HCT116 (cell line): ENCODE results near the gene ZNF516. TPM values are rescaled to one million over a fixed set of nuclear protein-coding genes. Genes with fewer than 3 reads are reported as not detected.

Experiments used
- ATAC-seq: fragments of 200-7000 bp; cut with Tn5 transposase; 2 replicates; pipeline ENCODE4 v1.9.1; 2020; ENCODE audit warnings: mild to moderate bottlenecking, moderate library complexity
- BruUV-seq: library from RNA; stranded (reverse); fragments of 400-500 nt; replicated peaks from 2 replicates; lab custom pipeline; 2021; lab: Mats Ljungman, UMichigan
- CTCF ChIA-PET: fragments of 300-600 bp; sonication (Branson Sonifier 250); formaldehyde crosslinking; loops from one replicate; lab custom pipeline; 2021; ENCODE audit warnings: antibody characterized with exemption; lab: Charles Lee
- POLR2A ChIA-PET: fragments of 300-600, 350-600 bp; sonication (Branson Sonifier 250); formaldehyde crosslinking; loops from one replicate; lab custom pipeline; 2021; ENCODE audit warnings: antibody characterized with exemption; lab: Charles Lee
- RAD21 ChIA-PET, 2 experiments: fragments of 300-600 bp; sonication (Branson Sonifier 250); formaldehyde crosslinking; loops; one replicate each; lab custom pipeline; 2023; ENCODE audit warnings: low total read pairs in 2 of 2; ENCODE audit not compliant: uncharacterized antibody in 2 of 2, unreplicated experiment in 2 of 2, low non-redundant PET in 1 of 2; lab: Charles Lee
- DNase-seq: peaks from one replicate; pipeline ENCODE4 v3.0.0-alpha.2; 2010; ENCODE audit warnings: low read depth, low spot score
- H2AFZ ChIP-seq: fragments of 200-600 bp; shearing (Covaris generic), sonication (generic); 2 replicates; pipeline ENCODE4 v1.6.1; 2017; ENCODE audit warnings: low read depth, mixed run types, mixed read lengths, antibody characterized with exemption, low read length; ENCODE audit not compliant: poor library complexity, severe bottlenecking
- H3K27ac ChIP-seq: 2 replicates; pipeline ENCODE4 v1.5.1; 2012; ENCODE audit warnings: low read depth, low read length
- H3K27me3 ChIP-seq: fragments of 200-600 bp; sonication (generic); 2 replicates; pipeline ENCODE4 v1.6.1; 2016; ENCODE audit warnings: mixed run types, low read length, mixed read lengths; ENCODE audit not compliant: insufficient read depth
- H3K36me3 ChIP-seq, 2 experiments: fragments of 200-500 bp in 1 of 2; fragments of 200-600 bp in 1 of 2; sonication (Bioruptor generic) in 1 of 2; sonication (generic) in 1 of 2; 2 replicates each; pipeline versions ENCODE4 v1.5.1 to v1.6.1; 2014 to 2016; ENCODE audit warnings: low read length in 2 of 2, inconsistent platforms in 1 of 2, mixed read lengths in 1 of 2, mixed run types in 1 of 2; ENCODE audit not compliant: insufficient read depth in 2 of 2, control insufficient read depth in 1 of 2
- H3K4me1 ChIP-seq, 2 experiments: fragments of 200-600 bp in 1 of 2; sonication (generic) in 1 of 2; 2 replicates each; pipeline versions ENCODE4 v1.5.1 to v1.6.1; 2012 to 2017; ENCODE audit warnings: low read length in 2 of 2, inconsistent platforms in 1 of 2, mild to moderate bottlenecking in 1 of 2, mixed read lengths in 1 of 2, mixed run types in 1 of 2, moderate library complexity in 1 of 2; ENCODE audit not compliant: insufficient read depth in 2 of 2, control insufficient read depth in 1 of 2
- H3K4me2 ChIP-seq: fragments of 200-600 bp; sonication (generic); 2 replicates; pipeline ENCODE4 v1.6.1; 2017; ENCODE audit warnings: mixed run types, low read length, mixed read lengths
- H3K4me3 ChIP-seq, 2 experiments: fragments of 200-600 bp in 1 of 2; sonication (generic) in 1 of 2; replicated peaks in 1 of 2; 2 replicates each; pipeline ENCODE4 v1.5.1; 2011 to 2016; ENCODE audit warnings: low read length in 2 of 2, control low read depth in 1 of 2, low read depth in 1 of 2, mild to moderate bottlenecking in 1 of 2, mixed read lengths in 1 of 2, mixed run types in 1 of 2
- H3K79me2 ChIP-seq: fragments of 200-600 bp; sonication (generic); 2 replicates; pipeline ENCODE4 v1.6.1; 2017; ENCODE audit warnings: mild to moderate bottlenecking, mixed run types, low read length, moderate library complexity, mixed read lengths; ENCODE audit not compliant: insufficient read depth
- H3K9ac ChIP-seq: fragments of 200-600 bp; sonication (generic); 2 replicates; pipeline ENCODE4 v1.6.1; 2016; ENCODE audit warnings: low read length, mixed read lengths
- H3K9me2 ChIP-seq: fragments of 200-600 bp; sonication (generic), shearing (Covaris generic); 2 replicates; pipeline ENCODE4 v1.6.1; 2017; ENCODE audit warnings: mixed run types, mild to moderate bottlenecking, moderate library complexity; ENCODE audit not compliant: insufficient read depth
- H3K9me3 ChIP-seq, 2 experiments: fragments of 200-500 bp in 1 of 2; fragments of 200-600 bp in 1 of 2; sonication (Bioruptor generic) in 1 of 2; sonication (generic) in 1 of 2; 2 replicates each; pipeline ENCODE4 v1.6.1; 2014 to 2017; ENCODE audit warnings: low read length in 2 of 2, mixed read lengths in 2 of 2, inconsistent platforms in 1 of 2, low read depth in 1 of 2, mild to moderate bottlenecking in 1 of 2, mixed run types in 1 of 2, moderate library complexity in 1 of 2; ENCODE audit not compliant: control insufficient read depth in 1 of 2, insufficient read depth in 1 of 2
- H4K20me1 ChIP-seq: fragments of 200-600 bp; sonication (generic), shearing (Covaris generic); 2 replicates; pipeline ENCODE4 v1.6.1; 2017; ENCODE audit warnings: mixed run types, mild to moderate bottlenecking, moderate library complexity; ENCODE audit not compliant: insufficient read depth
- ATF3 ChIP-seq: IDR thresholded peaks from 2 replicates; pipeline ENCODE4 v1.6.1; 2012
- CBX3 ChIP-seq: IDR thresholded peaks from 2 replicates; pipeline ENCODE4 v1.6.1; 2012; ENCODE audit warnings: low read depth
- ELF1 ChIP-seq: IDR thresholded peaks from 2 replicates; pipeline ENCODE4 v1.6.1; 2012; ENCODE audit warnings: low read depth, borderline replicate concordance
- EZH2 ChIP-seq: fragments of 200-600 bp; sonication (generic); IDR thresholded peaks from 2 replicates; pipeline ENCODE4 v1.6.1; 2017; ENCODE audit warnings: antibody characterized with exemption, mixed run types
- JUND ChIP-seq: IDR thresholded peaks from 2 replicates; pipeline ENCODE4 v1.6.1; 2012
- POLR2A ChIP-seq: IDR thresholded peaks from 2 replicates; pipeline ENCODE4 v1.7.0; 2011; ENCODE audit warnings: borderline replicate concordance; ENCODE audit not compliant: insufficient read depth, insufficient read length; ENCODE audit errors: extremely low read depth
- RAD21 ChIP-seq: IDR thresholded peaks from 2 replicates; pipeline ENCODE4 v1.6.1; 2012; ENCODE audit warnings: low read depth, mild to moderate bottlenecking
- REST ChIP-seq: IDR thresholded peaks from 2 replicates; pipeline ENCODE4 v1.6.1; 2012; ENCODE audit warnings: low read depth
- SIN3A ChIP-seq: IDR thresholded peaks from 2 replicates; pipeline ENCODE4 v1.6.1; 2012; ENCODE audit warnings: low read depth
- SRF ChIP-seq: IDR thresholded peaks from 2 replicates; pipeline ENCODE4 v1.6.1; 2012; ENCODE audit warnings: low read depth
- YY1 ChIP-seq: IDR thresholded peaks from 2 replicates; pipeline ENCODE4 v1.6.1; 2011; ENCODE audit warnings: low read length, low read depth, moderate library complexity, mild to moderate bottlenecking; ENCODE audit not compliant: insufficient replicate concordance; ENCODE audit errors: extremely low read depth
- ZBTB33 ChIP-seq: IDR thresholded peaks from 2 replicates; pipeline ENCODE4 v1.6.1; 2011; ENCODE audit warnings: mild to moderate bottlenecking, low read length, moderate library complexity; ENCODE audit not compliant: insufficient replicate concordance; ENCODE audit errors: extremely low read depth
- ZNF274 ChIP-seq: fragments of 200-500 bp; sonication (Bioruptor generic); IDR thresholded peaks from 2 replicates; pipeline ENCODE4 v1.6.1; 2014; ENCODE audit warnings: mild to moderate bottlenecking, low read depth, low read length, inconsistent platforms
- intact Hi-C: fragments of 100-400 bp; cut with micrococcal nuclease; formaldehyde crosslinking; loops from 2 replicates; pipeline ENCODE4 v1.10.0; 2022
- total RNA-seq: library from RNA; stranded (reverse); gene quantifications from one replicate; pipeline ENCODE4 v1.2.1, GENCODE V29; 2021; ENCODE audit not compliant: unreplicated experiment
- TF ChIP-seq, protein P1 (sequence below): IDR thresholded peaks from 2 replicates; pipeline ENCODE4 v1.6.1; 2012

Gene ZNF516
- total RNA-seq, 1 experiment from 2014 or later: 32.0 TPM

DNA sequence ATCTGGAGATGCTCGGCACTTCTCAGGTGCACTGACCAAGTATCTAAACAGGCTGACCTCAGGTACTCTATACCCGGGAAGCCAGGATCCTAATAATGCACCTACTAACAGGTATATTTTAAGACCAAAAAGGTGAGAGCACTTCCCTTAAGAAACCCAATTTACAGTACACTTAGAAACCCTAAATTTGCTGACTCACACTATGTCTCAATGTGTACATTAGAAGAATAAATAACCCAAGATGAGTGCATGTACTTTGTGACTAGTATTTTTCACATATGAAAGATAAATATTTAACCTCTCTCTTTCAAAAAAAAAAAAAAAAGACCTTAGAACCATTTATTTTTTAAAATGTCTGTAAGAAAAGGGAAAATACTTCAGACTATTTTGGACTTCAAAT, 118.8 kb downstream of the ZNF516 start:
- DNase-seq: no peak
- CTCF ChIA-PET: no interaction called here

More for the DNA sequence above, 118.8 kb downstream of the ZNF516 start:
- RAD21 ChIA-PET: no interaction called here
- Histone ChIP-seq H3K4me2 (no peak overlapping the region), H3K4me1 (peaks cover 0 to 11% of the 10 kb centered on the region in 2 experiments; a peak in 3 of 4 replicates), H3K9me2 (no peaks in the 10 kb centered on the region), H3K27ac (no peak overlapping the region)
- no peak for TF ChIP-seq SRF
- no peak for TF ChIP-seq JUND
- TF ChIP-seq ZNF274: no peak
- TF ChIP-seq CBX3: no peak
- no peak for TF ChIP-seq ELF1
- TF ChIP-seq RAD21: no peak
- TF ChIP-seq YY1: no peak
- TF ChIP-seq EZH2: no peak
- TF ChIP-seq, protein P1, sequence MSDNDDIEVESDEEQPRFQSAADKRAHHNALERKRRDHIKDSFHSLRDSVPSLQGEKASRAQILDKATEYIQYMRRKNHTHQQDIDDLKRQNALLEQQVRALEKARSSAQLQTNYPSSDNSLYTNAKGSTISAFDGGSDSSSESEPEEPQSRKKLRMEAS: no peak
- TF ChIP-seq SIN3A: no peak
- TF ChIP-seq REST: no peak
- no peak for TF ChIP-seq ATF3
- TF ChIP-seq POLR2A: no peak
- TF ChIP-seq ZBTB33: no peak
- TF ChIP-seq, all 23 proteins: peak for 0
- H3K27me3 ChIP-seq: no peaks in the 10 kb centered on the region
- no peaks in the 10 kb centered on the region for H3K79me2 ChIP-seq
- BruUV-seq: no TSS peak
- H3K36me3 ChIP-seq: no peaks in the 10 kb centered on the region; a peak in 1 of 4 replicates
- POLR2A ChIA-PET: no interaction called here
- no peaks in the 10 kb centered on the region for H4K20me1 ChIP-seq
- no peak overlapping the region for H3K9ac ChIP-seq
- intact Hi-C loops: no loop called here
- no peaks in the 10 kb centered on the region for H3K9me3 ChIP-seq
- ATAC-seq: no peak
- H2AFZ ChIP-seq: no peak overlapping the region
- H3K4me3 ChIP-seq: no peak overlapping the region
